ENCODE measurements around the gene OTOA.
"Not testable (repeated sequence)": the region's sequence is repeated elsewhere in the genome, so short reads cannot be mapped to it uniquely, and the experiment has no call there.

Gene OTOA

GRCh38 chr16:21720533-21720932, 56.8 kb downstream of the OTOA start:
- DNase-seq (ENCODE audit: low read depth in 2 of 2), result no peak

- no peak for DNase-seq (ENCODE audit: low read depth in 2 of 2)
Observed at GRCh38 chr16:21722771-21723455, 59.1 kb downstream of the OTOA start.

- DNase-seq (ENCODE audit: low read depth in 2 of 2), result no peak
Observed at GRCh38 chr16:21723532-21723931, 59.8 kb downstream of the OTOA start.

GRCh38 chr16:21727344-21727743, 63.6 kb downstream of the OTOA start:
- DNase-seq (ENCODE audit: low read depth in 2 of 2), result no peak

- DNase-seq (ENCODE audit: low read depth in 2 of 2), result not testable (repeated sequence)
Observed at GRCh38 chr16:21731233-21731632, 67.5 kb downstream of the OTOA start.

- not testable (repeated sequence) for DNase-seq (ENCODE audit: low read depth in 2 of 2)
Observed at GRCh38 chr16:21740637-21741036, 76.9 kb downstream of the OTOA start.

GRCh38 chr16:21756192-21757079, 92.7 kb downstream of the OTOA start:
- DNase-seq (ENCODE audit: low read depth in 2 of 2), result not testable (repeated sequence)

- DNase-seq (ENCODE audit: low read depth in 2 of 2), result not testable (repeated sequence)
Observed at GRCh38 chr16:21757080-21757671, 93.4 kb downstream of the OTOA start.

GRCh38 chr16:21768280-21768679, 104.5 kb downstream of the OTOA start:
- DNase-seq (ENCODE audit: low read depth in 2 of 2), result not testable (repeated sequence)

- DNase-seq (ENCODE audit: low read depth in 2 of 2), result not testable (repeated sequence)
Observed at GRCh38 chr16:21768810-21769209, 105.0 kb downstream of the OTOA start.

- DNase-seq (ENCODE audit: low read depth in 2 of 2), result not testable (repeated sequence)
Observed at GRCh38 chr16:21769284-21769683, 105.5 kb downstream of the OTOA start.

- DNase-seq (ENCODE audit: low read depth in 2 of 2), result not testable (repeated sequence)
Observed at GRCh38 chr16:21770584-21770983, 106.8 kb downstream of the OTOA start.

- not testable (repeated sequence) for DNase-seq (ENCODE audit: low read depth in 2 of 2)
Observed at GRCh38 chr16:21772547-21773206, 108.9 kb downstream of the OTOA start.

- DNase-seq (ENCODE audit: low read depth in 2 of 2), result not testable (repeated sequence)
Observed at GRCh38 chr16:21773207-21773553, 109.4 kb downstream of the OTOA start.

- DNase-seq (ENCODE audit: low read depth in 2 of 2), result not testable (repeated sequence)
Observed at GRCh38 chr16:21780525-21780924, 116.8 kb downstream of the OTOA start.

- DNase-seq (ENCODE audit: low read depth in 2 of 2), result not testable (repeated sequence)
Observed at GRCh38 chr16:21790506-21790905, 126.7 kb downstream of the OTOA start.

GRCh38 chr16:21793310-21793709, 129.5 kb downstream of the OTOA start:
- DNase-seq (ENCODE audit: low read depth in 2 of 2), result not testable (repeated sequence)

- DNase-seq (ENCODE audit: low read depth in 2 of 2), result not testable (repeated sequence)
Observed at GRCh38 chr16:21798601-21799000, 134.8 kb downstream of the OTOA start.

- DNase-seq (ENCODE audit: low read depth in 2 of 2), result not testable (repeated sequence)
Observed at GRCh38 chr16:21801538-21802374, 138.0 kb downstream of the OTOA start.

GRCh38 chr16:21802375-21802663, 138.6 kb downstream of the OTOA start:
- not testable (repeated sequence) for DNase-seq (ENCODE audit: low read depth in 2 of 2)

Measured in stimulated activated CD4-positive, alpha-beta T cell treated with anti-CD3 and anti-CD28 coated beads, Interleukin-1b, Interleukin-23, amount 100 ng/mL, for 4 hours (primary cell).